GM10266 (cell line): ENCODE results near the gene MPPED2.

Experiments used
- DNase-seq: peaks from one replicate; pipeline ENCODE4 v3.0.0; 2012; ENCODE audit errors: extremely low spot score
- CTCF ChIP-seq: IDR thresholded peaks from 2 replicates; pipeline ENCODE4 v1.5.1; 2012; ENCODE audit warnings: mild to moderate bottlenecking, low read depth; ENCODE audit not compliant: control insufficient read depth, insufficient read depth; ENCODE audit errors: missing control alignments

Gene MPPED2

GRCh38 chr11:30414806-30415205, 171.3 kb downstream of the MPPED2 start:
- no peak for DNase-seq
- TF ChIP-seq CTCF: no peak

- TF ChIP-seq CTCF: no peak
- DNase-seq: no peak
These were observed 171.9 kb downstream of the MPPED2 start for GRCh38 chr11:30414244-30414643.

- no peak for DNase-seq
- TF ChIP-seq CTCF: no peak
These were observed 173.6 kb downstream of the MPPED2 start for GRCh38 chr11:30412509-30412908.

GRCh38 chr11:30411383-30411782, 174.8 kb downstream of the MPPED2 start:
- no peak for DNase-seq
- TF ChIP-seq CTCF: no peak

GRCh38 chr11:30406978-30407762, 179.0 kb downstream of the MPPED2 start:
- TF ChIP-seq CTCF: no peak
- DNase-seq: no peak

GRCh38 chr11:30405385-30405784, 180.8 kb downstream of the MPPED2 start:
- no peak for TF ChIP-seq CTCF
- no peak for DNase-seq

- DNase-seq: no peak
- TF ChIP-seq CTCF: no peak
These were observed 182.0 kb downstream of the MPPED2 start for GRCh38 chr11:30404136-30404535.
